Stomach (tissue), 9 donors: Measurements from ENCODE around the gene MADCAM1. TPM values are rescaled to one million over a fixed set of nuclear protein-coding genes. Genes with fewer than 3 reads are reported as not detected.

Experiments used
- DNase-seq, 2 donors: peaks; one replicate each; pipeline versions ENCODE4 v3.0.0 to v3.0.0-alpha.2; 2013 to 2019
- H3K27ac ChIP-seq, 5 donors: fragments of 200-600 bp in 4 of 5; sonication (generic) in 4 of 5; one replicate each; pipeline ENCODE4 v1.5.1; 2013 to 2019; ENCODE audit warnings: mild to moderate bottlenecking in 1 of 5, moderate library complexity in 1 of 5
- H3K27me3 ChIP-seq, 3 donors: fragments of 200-600 bp; sonication (generic); one replicate each; pipeline ENCODE4 v1.5.1; 2017 to 2019; ENCODE audit warnings: mixed run types in 1 of 3
- H3K36me3 ChIP-seq, 4 donors: fragments of 200-600 bp; sonication (generic); 1 replicate in 3 of 4; 2 replicates in 1 of 4; pipeline ENCODE4 v1.5.1; 2016 to 2019
- H3K4me1 ChIP-seq, 4 donors: fragments of 200-600 bp; sonication (generic); one replicate each; pipeline ENCODE4 v1.5.1; 2016 to 2019
- H3K4me3 ChIP-seq, 4 donors: fragments of 200-600 bp; sonication (generic) in 3 of 4; one replicate each; pipeline ENCODE4 v1.5.1; 2016 to 2019; ENCODE audit warnings: mild to moderate bottlenecking in 1 of 4
- H3K9me3 ChIP-seq, 4 donors: fragments of 200-600 bp; sonication (generic); one replicate each; pipeline ENCODE4 v1.5.1; 2016 to 2019
- EP300 ChIP-seq: sonication (generic); formaldehyde crosslinking; IDR thresholded peaks from one replicate; pipeline ENCODE4 v1.6.1; 2017; ENCODE audit warnings: antibody characterized with exemption
- POLR2A ChIP-seq, 4 donors: fragments of 450-650 bp; IDR thresholded peaks; one replicate each; pipeline ENCODE4 v1.6.1; 2016; ENCODE audit warnings: antibody characterized with exemption in 4 of 4, control low read depth in 2 of 4, mild to moderate bottlenecking in 1 of 4, moderate library complexity in 1 of 4
- POLR2AphosphoS5 ChIP-seq, 3 donors: sonication (generic); formaldehyde crosslinking; IDR thresholded peaks; one replicate each; pipeline ENCODE4 v1.6.1; 2016; ENCODE audit warnings: antibody characterized with exemption in 3 of 3
- WGBS, 5 donors: extraction: QIAGEN DNeasy Blood & Tissue Kit in 3 of 5; methylation state at CpG; one replicate each; pipeline versions ENCODE4 v1.1.5 to v1.1.7; 2013 to 2018; 5-methylcytosine and 5-hydroxymethylcytosine counted together
- intact Hi-C: fragments of 100-400 bp; cut with DNase I; formaldehyde crosslinking; loops from one replicate; pipeline ENCODE4 v1.15.1; 2023; ENCODE audit warnings: low total_unique reads
- polyA plus RNA-seq, 3 donors: library from polyadenylated mRNA; stranded (reverse); fragments of 200-250 nt; gene quantifications; one replicate each; pipeline ENCODE4 v1.2.3, GENCODE V29; 2013
- total RNA-seq, 5 donors: library from RNA; depleted of rRNA; stranded (reverse); fragments of >200 nt; gene quantifications; one replicate each; pipeline versions ENCODE4 v1.1.0 to v1.2.3, GENCODE V29; 2014 to 2016
- TF ChIP-seq, protein P1 (sequence below), 7 experiments: fragments of 450-650 bp in 4 of 7; fragments of 200-600 bp in 3 of 7; sonication (generic) in 3 of 7; IDR thresholded peaks; one replicate each; pipeline ENCODE4 v1.5.1; 2016 to 2019; ENCODE audit warnings: antibody characterized with exemption in 7 of 7, control low read depth in 2 of 7, mild to moderate bottlenecking in 1 of 7
- donor health status: healthy with polysubstance abuse.
- donor health status: Bipolar disorder and iron deficiency.
- donor health status: healthy.

The MADCAM1 gene
- total and polyA plus RNA-seq, 8 donors = 0.45 to 11.9 (median 2.3) TPM; not detected in 1

DNA sequence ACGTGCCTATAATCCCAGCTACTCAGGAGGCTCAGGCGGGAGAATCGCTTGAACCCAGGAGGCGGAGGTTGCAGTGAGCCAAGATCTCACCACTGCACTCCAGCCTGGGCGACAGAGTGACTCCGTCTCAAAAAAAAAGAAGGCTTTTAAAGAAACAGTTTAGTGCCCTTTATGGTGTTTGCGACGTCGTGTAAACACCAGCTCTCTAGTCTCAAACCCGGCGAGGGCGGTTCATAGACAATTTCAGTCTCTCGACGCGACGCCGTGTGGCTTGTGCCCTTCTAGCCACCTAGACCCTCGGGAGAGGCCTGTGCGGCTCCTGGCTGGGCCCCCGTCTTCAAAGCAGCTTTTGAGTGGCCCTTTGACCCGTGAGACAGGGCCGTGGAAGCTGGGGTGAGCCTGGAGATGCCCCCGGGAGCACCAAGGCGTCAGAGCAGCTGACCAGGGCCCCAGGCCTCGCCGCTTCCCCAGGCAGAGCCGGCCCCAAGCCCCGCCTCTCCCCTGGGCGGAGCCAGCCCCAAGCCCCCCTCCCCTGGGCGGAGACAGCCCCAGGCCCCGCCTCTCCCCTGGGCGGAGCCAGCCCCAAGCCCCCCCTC, 5.0 kb upstream of the MADCAM1 start:
- Histone ChIP-seq H3K4me3 (no peak overlapping the region), H3K27me3 (peaks cover 4 to 33% (median 16%) of the 10 kb centered on the region in 3 donors), H3K36me3 (no peaks in the 10 kb centered on the region), H3K27ac (no peak overlapping the region), H3K4me1 (peaks cover 7 to 34% (median 25%) of the 10 kb centered on the region in 4 donors), H3K9me3 (no peaks in the 10 kb centered on the region)
- TF ChIP-seq POLR2A (IDR thresholded peaks at IDR 0.05) = no peak
- TF ChIP-seq POLR2AphosphoS5 (IDR thresholded peaks at IDR 0.05) = no peak
- TF ChIP-seq, protein P1, sequence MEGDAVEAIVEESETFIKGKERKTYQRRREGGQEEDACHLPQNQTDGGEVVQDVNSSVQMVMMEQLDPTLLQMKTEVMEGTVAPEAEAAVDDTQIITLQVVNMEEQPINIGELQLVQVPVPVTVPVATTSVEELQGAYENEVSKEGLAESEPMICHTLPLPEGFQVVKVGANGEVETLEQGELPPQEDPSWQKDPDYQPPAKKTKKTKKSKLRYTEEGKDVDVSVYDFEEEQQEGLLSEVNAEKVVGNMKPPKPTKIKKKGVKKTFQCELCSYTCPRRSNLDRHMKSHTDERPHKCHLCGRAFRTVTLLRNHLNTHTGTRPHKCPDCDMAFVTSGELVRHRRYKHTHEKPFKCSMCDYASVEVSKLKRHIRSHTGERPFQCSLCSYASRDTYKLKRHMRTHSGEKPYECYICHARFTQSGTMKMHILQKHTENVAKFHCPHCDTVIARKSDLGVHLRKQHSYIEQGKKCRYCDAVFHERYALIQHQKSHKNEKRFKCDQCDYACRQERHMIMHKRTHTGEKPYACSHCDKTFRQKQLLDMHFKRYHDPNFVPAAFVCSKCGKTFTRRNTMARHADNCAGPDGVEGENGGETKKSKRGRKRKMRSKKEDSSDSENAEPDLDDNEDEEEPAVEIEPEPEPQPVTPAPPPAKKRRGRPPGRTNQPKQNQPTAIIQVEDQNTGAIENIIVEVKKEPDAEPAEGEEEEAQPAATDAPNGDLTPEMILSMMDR (IDR thresholded peaks at IDR 0.05) = no peak
- no peak for TF ChIP-seq EP300
- WGBS, 5 donors = 74 to 81% (median 80%) methylated on average over 25 to 32 of the region's 32 CpGs
- DNase-seq = peak in 1 of 2 donors; percentile 49
- intact Hi-C loops = no loop called here

DNA sequence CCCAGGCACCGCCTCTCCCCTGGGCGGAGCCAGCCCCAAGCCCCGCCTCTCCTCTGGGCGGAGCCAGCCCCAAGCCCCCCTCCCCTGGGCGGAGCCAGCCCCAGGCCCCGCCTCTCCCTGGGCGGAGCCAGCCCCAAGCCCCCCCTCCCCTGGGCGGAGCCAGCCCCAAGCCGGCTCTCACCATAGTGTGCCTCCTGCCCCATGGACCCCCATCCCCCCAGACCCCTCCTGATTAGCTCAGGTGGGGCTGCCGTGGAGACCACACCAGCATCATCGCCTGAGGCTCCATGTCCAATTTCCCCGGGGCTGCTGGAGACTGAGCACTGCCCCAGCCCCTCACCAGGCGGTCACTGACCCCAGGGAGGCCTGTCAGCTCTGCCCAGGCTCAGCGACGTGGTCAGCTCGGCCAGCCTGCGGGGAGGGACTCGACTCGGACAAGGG, 4.2 kb upstream of the MADCAM1 start:
- H3K27ac ChIP-seq = no peak overlapping the region
- H3K4me1 ChIP-seq = peaks cover 7 to 37% (median 27%) of the 10 kb centered on the region in 4 donors
- no peak overlapping the region for H3K4me3 ChIP-seq
- DNase-seq = peak in 1 of 2 donors; percentile 30
- WGBS, 5 donors = 67 to 85% (median 73%) methylated on average over 6 to 19 of the region's 19 CpGs
- peaks cover 6 to 36% (median 20%) of the 10 kb centered on the region in 3 donors for H3K27me3 ChIP-seq
- intact Hi-C loops = no loop called here
- H3K9me3 ChIP-seq = no peaks in the 10 kb centered on the region
- no peaks in the 10 kb centered on the region for H3K36me3 ChIP-seq
- TF ChIP-seq, protein P1 (IDR thresholded peaks at IDR 0.05) = no peak
- no peak for TF ChIP-seq EP300
- no peak for TF ChIP-seq POLR2AphosphoS5 (IDR thresholded peaks at IDR 0.05)
- TF ChIP-seq POLR2A (IDR thresholded peaks at IDR 0.05) = no peak

DNA sequence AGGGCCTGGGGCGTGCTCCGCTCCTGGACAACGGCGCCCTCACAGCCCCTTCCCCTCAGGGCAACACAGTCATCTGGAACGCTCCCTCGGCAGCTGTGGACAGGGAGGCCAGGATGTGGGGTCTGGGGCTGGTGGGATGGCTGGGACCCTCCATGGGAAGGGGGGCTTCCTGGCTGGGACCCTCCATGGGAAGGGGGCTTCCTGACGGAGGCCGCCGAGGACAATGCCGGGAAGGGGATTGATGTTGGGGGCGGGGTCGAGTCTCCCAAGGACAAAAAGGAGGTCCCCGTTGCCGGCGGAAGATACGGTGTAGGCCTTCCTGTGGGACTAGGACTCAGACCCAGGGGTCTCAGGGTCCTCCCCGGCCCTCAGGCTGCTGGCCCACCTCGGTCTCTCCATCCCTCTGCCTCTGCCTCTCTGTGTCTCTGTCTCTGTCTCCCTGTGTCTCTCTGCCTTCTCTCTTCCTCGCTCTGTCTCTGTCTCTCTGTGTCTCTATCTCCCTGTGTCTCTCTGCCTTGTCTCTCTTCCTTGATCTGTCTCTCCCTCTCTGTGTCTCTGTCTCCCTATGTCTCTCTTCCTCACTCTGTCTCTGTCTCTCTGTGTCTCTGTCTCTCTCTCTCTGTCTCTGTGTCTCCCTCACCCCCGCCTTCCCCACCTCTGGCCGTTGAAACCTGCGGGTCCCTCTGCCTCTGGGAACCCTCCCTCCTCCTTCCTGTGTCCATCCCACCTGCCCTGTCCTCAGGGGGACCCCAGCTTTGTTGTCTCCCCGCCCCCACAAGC, 2.7 kb upstream of the MADCAM1 start:
- intact Hi-C loops = no loop called here
- TF ChIP-seq, protein P1 (IDR thresholded peaks at IDR 0.05) = no peak
- TF ChIP-seq POLR2A (IDR thresholded peaks at IDR 0.05) (no peak), POLR2AphosphoS5 (IDR thresholded peaks at IDR 0.05) (no peak), EP300 (no peak)
- peak in 1 of 2 donors; percentile 28 for DNase-seq
- H3K27me3 ChIP-seq = peaks cover 14 to 47% (median 35%) of the 10 kb centered on the region in 3 donors
- H3K36me3 ChIP-seq = no peaks in the 10 kb centered on the region
- no peak overlapping the region for H3K27ac ChIP-seq
- WGBS, 5 donors = 64 to 73% (median 70%) methylated on average over 22 to 23 of the region's 23 CpGs
- H3K9me3 ChIP-seq = no peaks in the 10 kb centered on the region
- no peak overlapping the region for H3K4me3 ChIP-seq
- H3K4me1 ChIP-seq = peaks cover 15 to 44% (median 33%) of the 10 kb centered on the region in 4 donors

DNA sequence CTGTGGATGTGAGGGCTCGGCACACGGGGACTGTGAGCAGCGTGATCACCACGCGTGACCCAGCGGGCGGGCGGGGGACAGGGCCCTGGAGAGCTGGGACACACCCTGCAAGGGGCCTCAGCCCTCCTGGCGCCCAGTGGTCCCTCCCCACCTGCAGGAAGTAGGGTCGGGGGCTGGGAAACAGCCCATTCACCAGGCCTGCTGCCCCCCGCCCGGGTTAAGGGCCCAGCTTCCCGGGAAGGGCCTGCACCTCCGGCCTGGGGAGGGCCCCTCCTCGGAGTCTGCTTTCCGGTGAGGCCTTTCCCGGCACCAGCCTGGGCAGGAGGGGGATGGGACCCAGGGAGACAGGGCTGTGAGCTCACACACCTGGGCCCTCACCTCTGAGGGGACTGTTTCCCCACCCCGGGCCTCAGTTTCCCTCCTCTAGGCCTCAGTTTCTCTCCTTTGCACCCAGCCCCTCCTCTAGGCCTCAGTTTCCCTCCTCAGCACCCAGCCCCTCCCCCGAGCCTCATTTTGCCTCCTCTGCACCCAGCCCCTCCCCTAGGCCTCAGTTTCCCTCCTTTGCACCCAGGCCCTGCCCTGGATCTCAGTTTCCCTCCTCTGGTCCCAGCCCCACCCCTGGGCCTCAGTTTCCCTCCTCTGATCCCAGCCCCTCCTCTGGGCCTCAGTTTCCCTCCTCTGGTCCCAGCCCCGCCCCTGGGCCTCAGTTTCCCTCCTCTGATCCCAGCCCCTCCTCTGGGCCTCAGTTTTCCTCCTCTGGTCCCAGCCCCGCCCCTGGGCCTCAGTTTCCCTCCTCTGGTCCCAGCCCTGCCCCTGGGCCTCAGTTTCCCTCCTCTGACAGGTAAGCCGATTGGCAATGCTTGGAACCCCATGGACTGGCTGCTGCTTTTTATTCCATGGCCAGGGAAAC, 1.9 kb upstream of the MADCAM1 start:
- Histone ChIP-seq H3K27ac (no peak overlapping the region), H3K4me1 (peaks cover 15 to 42% (median 30%) of the 10 kb centered on the region in 4 donors), H3K27me3 (peaks cover 20 to 55% (median 41%) of the 10 kb centered on the region in 3 donors), H3K36me3 (no peaks in the 10 kb centered on the region), H3K4me3 (no peak overlapping the region), H3K9me3 (no peaks in the 10 kb centered on the region)
- TF ChIP-seq POLR2AphosphoS5 (IDR thresholded peaks at IDR 0.05) (no peak), POLR2A (IDR thresholded peaks at IDR 0.05) (no peak), EP300 (no peak)
- TF ChIP-seq, protein P1 (IDR thresholded peaks at IDR 0.05) = no peak
- peak in 1 of 2 donors; percentile 62 for DNase-seq
- WGBS, 5 donors = 29 to 38% (median 36%) methylated on average over 17 to 22 of the region's 22 CpGs
- intact Hi-C loops = no loop called here
